Esophagus muscularis mucosa (tissue), 4 donors: ENCODE results near the gene USP46. TPM values are rescaled to one million over a fixed set of nuclear protein-coding genes. Genes with fewer than 3 reads are reported as not detected.

ENCODE experiments used
- DNase-seq: peaks from one replicate; pipeline ENCODE4 v3.0.0-alpha.2; 2017; ENCODE audit errors: extremely low spot score
- H3K27ac ChIP-seq, 4 donors: fragments of 200-600 bp; sonication (generic); replicated peaks in 1 of 4; 1 replicate in 3 of 4; 2 replicates in 1 of 4; pipeline ENCODE4 v1.5.1; 2016 to 2019; ENCODE audit warnings: mild to moderate bottlenecking in 1 of 4
- H3K27me3 ChIP-seq, 4 donors: fragments of 200-600 bp; sonication (generic); one replicate each; pipeline versions ENCODE4 v1.5.1 to v1.6.0; 2016 to 2019
- H3K36me3 ChIP-seq, 4 donors: fragments of 200-600 bp; sonication (generic); one replicate each; pipeline ENCODE4 v1.5.1; 2016 to 2019
- H3K4me1 ChIP-seq, 4 donors: fragments of 200-600 bp; sonication (generic); one replicate each; pipeline ENCODE4 v1.5.1; 2016 to 2019
- H3K4me3 ChIP-seq, 4 donors: fragments of 200-600 bp; sonication (generic); 1 replicate in 2 of 4; 2 replicates in 2 of 4; pipeline ENCODE4 v1.5.1; 2016 to 2019; ENCODE audit warnings: mild to moderate bottlenecking in 4 of 4, moderate library complexity in 1 of 4
- H3K9me3 ChIP-seq, 4 donors: fragments of 200-600 bp; sonication (generic); 1 replicate in 3 of 4; 2 replicates in 1 of 4; pipeline ENCODE4 v1.5.1; 2016 to 2019
- EP300 ChIP-seq: sonication (generic); formaldehyde crosslinking; IDR thresholded peaks from one replicate; pipeline ENCODE4 v1.6.1; 2017; ENCODE audit warnings: antibody characterized with exemption
- POLR2A ChIP-seq: fragments of 450-650 bp; IDR thresholded peaks from one replicate; pipeline ENCODE4 v1.6.1; 2017; ENCODE audit warnings: antibody characterized with exemption, moderate library complexity, mild to moderate bottlenecking, low read depth
- POLR2AphosphoS5 ChIP-seq, 2 donors: sonication (generic); formaldehyde crosslinking; IDR thresholded peaks; one replicate each; pipeline ENCODE4 v1.6.1; 2017; ENCODE audit warnings: antibody characterized with exemption in 2 of 2
- WGBS: methylation state at CpG from one replicate; pipeline ENCODE4 v1.1.5; 2018; 5-methylcytosine and 5-hydroxymethylcytosine counted together
- intact Hi-C: fragments of 100-400 bp; cut with DNase I; formaldehyde crosslinking; loops from one replicate; pipeline ENCODE4 v1.15.1; 2023
- total RNA-seq, 4 donors: library from RNA; depleted of rRNA; stranded (reverse); fragments of >200 nt; gene quantifications; one replicate each; pipeline versions ENCODE4 v1.1.0 to v1.2.1, GENCODE V29; 2016
- TF ChIP-seq, protein P1 (sequence below), 3 experiments: fragments of 200-600 bp in 2 of 3; fragments of 450-650 bp in 1 of 3; sonication (generic) in 2 of 3; IDR thresholded peaks; one replicate each; pipeline ENCODE4 v1.5.1; 2017 to 2019; ENCODE audit warnings: antibody characterized with exemption in 3 of 3, mild to moderate bottlenecking in 2 of 3, moderate library complexity in 1 of 3

Gene USP46
- total RNA-seq, 4 donors from 2014 or later, result 6.6 to 9.3 (median 7.8) TPM

DNA sequence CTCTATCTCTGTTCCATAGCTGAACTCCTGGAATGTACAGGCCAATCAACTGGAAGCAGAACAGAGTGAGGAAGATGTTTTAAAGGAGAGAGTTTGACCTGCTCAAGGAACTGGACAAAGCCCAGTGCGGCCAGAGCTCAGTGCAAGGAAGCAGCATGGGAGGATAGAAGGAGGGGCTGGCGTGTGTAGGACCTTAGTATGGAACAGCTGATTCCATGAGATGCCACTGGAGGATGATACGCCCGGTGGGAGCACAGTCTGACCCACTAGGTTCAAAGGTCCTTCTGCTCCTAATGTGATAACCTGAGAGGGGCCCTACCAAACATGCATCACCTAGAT is 81.5 kb downstream of the USP46 start:
- TF ChIP-seq POLR2A (no peak), EP300 (no peak), POLR2AphosphoS5 (IDR thresholded peaks at IDR 0.05) (no peak)
- no peak for DNase-seq
- 88% methylated on average over 4 of the region's 4 CpGs for WGBS
- no peak overlapping the region for H3K27ac ChIP-seq
- no peak overlapping the region for H3K4me3 ChIP-seq
- no peaks in the 10 kb centered on the region for H3K27me3 ChIP-seq
- no peaks in the 10 kb centered on the region for H3K9me3 ChIP-seq
- no peaks in the 10 kb centered on the region for H3K36me3 ChIP-seq
- intact Hi-C loops, result no loop called here
- H3K4me1 ChIP-seq, result no peaks in the 10 kb centered on the region

DNA sequence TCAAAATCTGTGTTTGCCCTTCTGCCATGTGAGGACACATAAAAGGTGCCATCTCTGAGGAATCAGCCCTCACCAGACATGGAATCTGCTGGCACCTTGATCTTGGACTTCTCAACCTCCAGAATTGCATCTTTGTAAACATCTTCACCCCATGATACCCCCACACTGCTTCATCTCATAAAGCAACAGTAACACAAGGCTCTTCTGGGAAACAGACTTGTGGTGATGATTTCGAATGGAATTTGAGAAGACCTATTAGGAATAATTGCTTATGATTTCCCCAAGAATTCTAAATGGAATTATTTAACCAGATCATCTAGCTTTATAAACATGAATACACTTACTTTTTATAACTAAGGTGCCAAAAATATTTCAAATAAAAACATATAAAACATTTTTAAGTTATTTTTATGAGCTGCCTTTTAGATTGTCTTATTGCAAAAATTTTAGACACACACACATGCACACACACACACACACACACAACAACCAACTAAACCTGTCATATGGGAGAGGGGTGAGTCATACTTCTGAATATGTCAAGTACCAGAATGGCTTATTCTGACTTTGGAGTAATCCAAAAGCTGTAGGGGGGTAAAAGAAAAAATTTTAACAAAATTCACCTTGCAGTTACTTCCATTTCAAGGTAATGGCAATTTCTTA is 82.0 kb downstream of the USP46 start:
- H3K9me3 ChIP-seq, result peaks cover 0 to 3% (median 0%) of the 10 kb centered on the region in 4 donors
- intact Hi-C loops, result no loop called here

DNA sequence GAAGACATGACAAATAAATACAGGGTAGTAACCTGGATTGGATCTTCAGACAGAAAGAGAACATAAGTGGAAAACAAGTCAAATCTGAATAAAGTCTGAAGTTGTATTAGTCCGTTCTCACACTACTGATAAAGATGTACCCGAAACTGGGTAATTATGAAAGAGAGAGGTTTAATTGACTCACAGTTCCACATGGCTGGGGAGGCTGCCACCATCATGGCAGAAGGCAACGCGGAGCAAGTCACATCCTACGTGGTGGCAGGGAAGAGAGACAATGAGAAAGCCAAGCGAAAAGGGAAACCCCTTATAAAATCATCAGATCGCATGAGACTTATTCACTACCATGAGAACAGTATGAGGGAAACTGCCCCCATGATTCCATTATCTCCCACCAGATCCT is 82.8 kb downstream of the USP46 start:
- intact Hi-C loops, result no loop called here
- no peaks in the 10 kb centered on the region for H3K36me3 ChIP-seq
- DNase-seq, result no peak
- H3K9me3 ChIP-seq, result peaks cover 0 to 7% (median 0%) of the 10 kb centered on the region in 4 donors
- H3K4me3 ChIP-seq, result no peak overlapping the region
- H3K27me3 ChIP-seq, result no peaks in the 10 kb centered on the region
- WGBS, result 91% methylated on average over 7 of the region's 7 CpGs
- no peak overlapping the region for H3K27ac ChIP-seq
- TF ChIP-seq EP300, result no peak
- no peak for TF ChIP-seq POLR2A
- no peak for TF ChIP-seq POLR2AphosphoS5 (IDR thresholded peaks at IDR 0.05)
- TF ChIP-seq, protein P1, sequence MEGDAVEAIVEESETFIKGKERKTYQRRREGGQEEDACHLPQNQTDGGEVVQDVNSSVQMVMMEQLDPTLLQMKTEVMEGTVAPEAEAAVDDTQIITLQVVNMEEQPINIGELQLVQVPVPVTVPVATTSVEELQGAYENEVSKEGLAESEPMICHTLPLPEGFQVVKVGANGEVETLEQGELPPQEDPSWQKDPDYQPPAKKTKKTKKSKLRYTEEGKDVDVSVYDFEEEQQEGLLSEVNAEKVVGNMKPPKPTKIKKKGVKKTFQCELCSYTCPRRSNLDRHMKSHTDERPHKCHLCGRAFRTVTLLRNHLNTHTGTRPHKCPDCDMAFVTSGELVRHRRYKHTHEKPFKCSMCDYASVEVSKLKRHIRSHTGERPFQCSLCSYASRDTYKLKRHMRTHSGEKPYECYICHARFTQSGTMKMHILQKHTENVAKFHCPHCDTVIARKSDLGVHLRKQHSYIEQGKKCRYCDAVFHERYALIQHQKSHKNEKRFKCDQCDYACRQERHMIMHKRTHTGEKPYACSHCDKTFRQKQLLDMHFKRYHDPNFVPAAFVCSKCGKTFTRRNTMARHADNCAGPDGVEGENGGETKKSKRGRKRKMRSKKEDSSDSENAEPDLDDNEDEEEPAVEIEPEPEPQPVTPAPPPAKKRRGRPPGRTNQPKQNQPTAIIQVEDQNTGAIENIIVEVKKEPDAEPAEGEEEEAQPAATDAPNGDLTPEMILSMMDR (IDR thresholded peaks at IDR 0.05), result no peak
- no peaks in the 10 kb centered on the region for H3K4me1 ChIP-seq

More for the DNA sequence above, 82.0 kb downstream of the USP46 start:
- no peaks in the 10 kb centered on the region for H3K27me3 ChIP-seq
- DNase-seq, result no peak
- H3K36me3 ChIP-seq, result no peaks in the 10 kb centered on the region
- no peak for TF ChIP-seq POLR2AphosphoS5 (IDR thresholded peaks at IDR 0.05)
- no peak for TF ChIP-seq POLR2A
- 88% methylated on average over 1 of the region's 1 CpG for WGBS
- H3K4me1 ChIP-seq, result no peaks in the 10 kb centered on the region
- H3K27ac ChIP-seq, result no peak overlapping the region
- H3K4me3 ChIP-seq, result no peak overlapping the region

DNA sequence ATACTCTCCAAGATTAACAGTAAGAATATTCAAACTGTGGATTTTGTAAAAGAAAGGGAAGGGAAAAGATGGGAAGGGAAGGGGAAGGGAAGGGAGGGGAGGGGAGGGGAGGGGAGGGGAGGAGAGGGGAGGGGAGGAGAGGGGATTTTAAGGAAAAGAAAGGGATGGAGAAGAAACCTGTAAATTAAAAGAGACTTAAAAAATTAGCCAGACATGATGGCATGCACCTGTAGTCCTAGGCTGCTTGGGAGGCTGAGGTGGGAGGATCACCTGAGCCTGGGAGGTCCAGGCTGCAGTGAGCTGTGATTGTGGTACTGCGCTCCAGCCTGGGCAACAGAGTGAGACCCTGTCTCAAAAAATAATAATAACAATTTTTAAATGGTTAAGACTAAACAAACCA is 83.7 kb downstream of the USP46 start:
- no peak for TF ChIP-seq POLR2AphosphoS5 (IDR thresholded peaks at IDR 0.05)
- intact Hi-C loops, result no loop called here
- no peak overlapping the region for H3K4me3 ChIP-seq
- H3K4me1 ChIP-seq, result no peaks in the 10 kb centered on the region
- no peak for DNase-seq
- H3K27me3 ChIP-seq, result no peaks in the 10 kb centered on the region
- WGBS, result 100% methylated on average over 1 of the region's 1 CpG
- no peaks in the 10 kb centered on the region for H3K36me3 ChIP-seq
- no peak overlapping the region for H3K27ac ChIP-seq
- peaks cover 0 to 7% (median 0%) of the 10 kb centered on the region in 4 donors for H3K9me3 ChIP-seq

DNA sequence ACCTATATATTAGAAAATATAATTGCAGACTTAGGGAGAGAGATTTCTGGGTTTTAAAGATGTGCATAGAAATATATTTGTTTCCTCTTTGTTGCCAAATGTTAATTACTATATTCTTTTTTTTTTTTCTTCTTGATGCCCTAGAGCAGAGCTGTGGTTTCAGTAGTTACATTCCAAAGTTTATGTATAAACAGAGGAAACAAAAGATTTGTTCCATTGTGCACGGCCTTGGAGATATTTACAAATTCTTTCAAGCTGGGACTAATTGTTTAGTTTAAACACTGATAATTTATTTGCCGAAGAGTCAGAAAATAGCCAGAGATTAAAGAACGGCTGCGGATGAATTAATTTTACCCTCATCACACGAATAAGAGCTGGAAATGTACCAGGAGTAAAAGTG is 85.1 kb downstream of the USP46 start:
- H3K36me3 ChIP-seq, result no peaks in the 10 kb centered on the region
- no peak overlapping the region for H3K27ac ChIP-seq
- H3K9me3 ChIP-seq, result peaks cover 0 to 7% (median 0%) of the 10 kb centered on the region in 4 donors
- no peak overlapping the region for H3K4me3 ChIP-seq
- TF ChIP-seq, protein P1 (IDR thresholded peaks at IDR 0.05), result no peak
- no peak for TF ChIP-seq EP300
- no peak for DNase-seq
- H3K4me1 ChIP-seq, result no peaks in the 10 kb centered on the region
- WGBS, result 41% methylated on average over 5 of the region's 5 CpGs
- intact Hi-C loops, result no loop called here
- no peaks in the 10 kb centered on the region for H3K27me3 ChIP-seq

DNA sequence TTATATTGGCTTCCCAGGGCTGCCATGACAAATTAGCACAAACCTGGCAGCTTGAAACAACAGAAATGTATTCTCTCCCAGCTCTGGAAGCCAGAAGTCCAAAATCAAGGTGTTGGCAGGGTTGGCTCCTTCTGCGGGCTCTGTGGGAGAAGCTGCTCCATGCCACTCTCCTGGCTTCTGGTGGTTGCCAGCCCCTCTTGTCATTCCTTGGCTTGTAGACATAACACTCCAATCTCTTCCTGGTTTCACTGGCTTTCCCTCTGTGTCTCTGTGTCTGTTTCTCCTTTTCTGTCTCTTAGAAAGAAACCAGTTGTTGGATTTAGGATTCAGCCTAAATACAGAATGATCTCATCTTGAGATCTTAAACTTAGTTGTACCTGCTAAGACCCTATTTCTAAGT is 85.5 kb downstream of the USP46 start:
- no peak for DNase-seq
- peaks cover 0 to 7% (median 0%) of the 10 kb centered on the region in 4 donors for H3K9me3 ChIP-seq
- H3K27me3 ChIP-seq, result no peaks in the 10 kb centered on the region
- no peak overlapping the region for H3K27ac ChIP-seq
- no peak overlapping the region for H3K4me3 ChIP-seq
- no peaks in the 10 kb centered on the region for H3K36me3 ChIP-seq
- intact Hi-C loops, result no loop called here
- H3K4me1 ChIP-seq, result no peaks in the 10 kb centered on the region
- WGBS, result 82% methylated on average over 1 of the region's 1 CpG
- TF ChIP-seq EP300 (no peak), POLR2AphosphoS5 (IDR thresholded peaks at IDR 0.05) (no peak), POLR2A (no peak)
- TF ChIP-seq, protein P1 (IDR thresholded peaks at IDR 0.05), result no peak
